ENCODE measurements around the gene P2RY6.

The P2RY6 gene

DNA sequence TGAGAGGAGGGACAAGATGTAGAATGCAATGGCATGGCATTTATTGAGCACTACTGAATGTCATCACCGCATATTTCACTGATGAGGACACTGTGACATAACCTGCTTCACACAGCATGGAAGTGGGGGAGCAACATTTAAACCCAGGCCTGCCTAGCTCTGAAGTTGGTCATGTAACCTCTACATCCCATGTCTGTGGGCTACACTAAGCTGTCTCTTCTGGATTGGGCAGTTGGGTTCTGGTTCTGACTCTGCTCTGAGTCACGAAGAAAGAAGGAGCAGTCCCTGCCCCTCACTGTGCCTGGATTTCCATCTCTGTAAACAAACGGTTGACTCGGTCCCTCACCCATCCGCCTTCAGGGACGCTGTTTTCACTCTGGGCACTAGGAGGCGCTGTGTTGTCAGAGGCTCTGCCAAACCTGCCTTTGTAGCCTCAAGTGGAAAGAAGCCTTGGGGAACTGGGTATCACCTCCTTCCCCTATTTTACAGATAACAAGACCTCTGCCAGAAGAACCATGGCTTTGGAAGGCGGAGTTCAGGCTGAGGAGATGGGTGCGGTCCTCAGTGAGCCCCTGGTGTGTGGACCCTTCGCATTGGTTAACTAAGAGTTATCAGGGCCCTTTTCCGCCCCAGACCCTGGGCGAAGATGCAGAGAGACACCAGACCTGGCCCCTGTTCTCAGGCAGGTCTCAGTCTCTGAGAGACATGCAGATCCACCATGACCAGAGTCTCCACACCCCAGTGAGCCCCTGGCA lies 23.3 kb downstream of the P2RY6 start:
- peak; percentile 40 to 64 for DNase-seq (ENCODE audit: extremely low read depth in 1 of 2, low read depth in 1 of 2)

DNA sequence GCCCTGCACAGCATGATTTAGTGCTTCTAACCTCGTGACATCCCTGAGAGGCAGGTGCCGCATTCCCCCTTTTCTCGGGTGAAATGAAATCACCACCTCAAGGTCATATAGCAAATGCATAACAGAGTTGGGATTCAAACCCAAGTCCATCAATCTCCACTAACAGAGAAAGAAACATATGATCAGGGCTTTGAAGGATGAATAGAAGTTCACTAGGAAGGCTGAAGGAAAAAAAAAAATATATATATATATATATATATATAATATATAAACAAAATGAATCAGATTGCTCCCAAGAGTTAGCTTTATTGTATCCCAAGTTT lies 23.8 kb downstream of the P2RY6 start:
- DNase-seq (ENCODE audit: extremely low read depth in 1 of 2, low read depth in 1 of 2): no peak

DNA sequence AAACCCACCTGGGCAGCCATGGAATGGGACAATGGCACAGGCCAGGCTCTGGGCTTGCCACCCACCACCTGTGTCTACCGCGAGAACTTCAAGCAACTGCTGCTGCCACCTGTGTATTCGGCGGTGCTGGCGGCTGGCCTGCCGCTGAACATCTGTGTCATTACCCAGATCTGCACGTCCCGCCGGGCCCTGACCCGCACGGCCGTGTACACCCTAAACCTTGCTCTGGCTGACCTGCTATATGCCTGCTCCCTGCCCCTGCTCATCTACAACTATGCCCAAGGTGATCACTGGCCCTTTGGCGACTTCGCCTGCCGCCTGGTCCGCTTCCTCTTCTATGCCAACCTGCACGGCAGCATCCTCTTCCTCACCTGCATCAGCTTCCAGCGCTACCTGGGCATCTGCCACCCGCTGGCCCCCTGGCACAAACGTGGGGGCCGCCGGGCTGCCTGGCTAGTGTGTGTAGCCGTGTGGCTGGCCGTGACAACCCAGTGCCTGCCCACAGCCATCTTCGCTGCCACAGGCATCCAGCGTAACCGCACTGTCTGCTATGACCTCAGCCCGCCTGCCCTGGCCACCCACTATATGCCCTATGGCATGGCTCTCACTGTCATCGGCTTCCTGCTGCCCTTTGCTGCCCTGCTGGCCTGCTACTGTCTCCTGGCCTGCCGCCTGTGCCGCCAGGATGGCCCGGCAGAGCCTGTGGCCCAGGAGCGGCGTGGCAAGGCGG lies 24.5 kb downstream of the P2RY6 start:
- DNase-seq (ENCODE audit: extremely low read depth in 1 of 2, low read depth in 1 of 2): no peak

DNA sequence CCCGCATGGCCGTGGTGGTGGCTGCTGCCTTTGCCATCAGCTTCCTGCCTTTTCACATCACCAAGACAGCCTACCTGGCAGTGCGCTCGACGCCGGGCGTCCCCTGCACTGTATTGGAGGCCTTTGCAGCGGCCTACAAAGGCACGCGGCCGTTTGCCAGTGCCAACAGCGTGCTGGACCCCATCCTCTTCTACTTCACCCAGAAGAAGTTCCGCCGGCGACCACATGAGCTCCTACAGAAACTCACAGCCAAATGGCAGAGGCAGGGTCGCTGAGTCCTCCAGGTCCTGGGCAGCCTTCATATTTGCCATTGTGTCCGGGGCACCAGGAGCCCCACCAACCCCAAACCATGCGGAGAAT lies 25.1 kb downstream of the P2RY6 start:
- DNase-seq (ENCODE audit: extremely low read depth in 1 of 2, low read depth in 1 of 2): no peak

DNA sequence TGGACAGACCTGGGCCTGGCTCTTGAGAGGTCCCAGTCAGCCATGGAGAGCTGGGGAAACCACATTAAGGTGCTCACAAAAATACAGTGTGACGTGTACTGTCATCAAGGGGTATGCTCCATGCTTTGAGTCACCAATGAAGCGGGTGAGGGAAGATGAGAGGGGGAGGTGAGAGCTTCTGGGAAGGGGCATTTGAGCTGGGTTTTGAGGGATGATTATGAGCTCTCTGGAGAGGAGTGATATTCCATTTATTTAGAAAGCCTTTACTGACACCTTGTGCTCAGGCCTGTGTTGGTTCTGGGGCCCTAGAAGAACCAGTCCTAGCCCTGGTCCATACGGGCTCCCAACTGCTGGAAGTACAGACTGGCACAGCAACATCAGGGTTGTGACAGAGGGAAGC lies 25.6 kb downstream of the P2RY6 start:
- no peak for DNase-seq (ENCODE audit: extremely low read depth in 1 of 2, low read depth in 1 of 2)

DNA sequence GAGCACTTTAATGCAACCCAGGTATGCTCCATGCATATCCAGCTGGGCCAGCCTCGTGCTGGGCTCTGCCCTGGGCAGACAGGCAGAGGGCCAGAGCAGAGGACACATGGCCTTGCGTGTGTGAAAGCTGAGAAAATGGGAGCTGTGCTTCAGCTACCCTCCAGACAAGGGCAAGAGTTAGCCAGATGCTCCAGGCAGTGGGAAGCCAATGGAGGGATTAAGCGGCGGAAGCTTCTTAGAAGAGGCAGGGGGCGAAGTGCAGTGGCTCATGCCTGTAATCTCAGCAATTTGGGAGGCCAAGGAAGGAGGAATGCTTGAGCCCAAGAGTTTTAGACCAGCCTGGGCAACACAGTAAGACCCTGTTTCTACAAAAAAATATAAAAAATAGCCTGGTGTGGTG lies 26.1 kb downstream of the P2RY6 start:
- DNase-seq (ENCODE audit: extremely low read depth in 1 of 2, low read depth in 1 of 2): no peak

DNA sequence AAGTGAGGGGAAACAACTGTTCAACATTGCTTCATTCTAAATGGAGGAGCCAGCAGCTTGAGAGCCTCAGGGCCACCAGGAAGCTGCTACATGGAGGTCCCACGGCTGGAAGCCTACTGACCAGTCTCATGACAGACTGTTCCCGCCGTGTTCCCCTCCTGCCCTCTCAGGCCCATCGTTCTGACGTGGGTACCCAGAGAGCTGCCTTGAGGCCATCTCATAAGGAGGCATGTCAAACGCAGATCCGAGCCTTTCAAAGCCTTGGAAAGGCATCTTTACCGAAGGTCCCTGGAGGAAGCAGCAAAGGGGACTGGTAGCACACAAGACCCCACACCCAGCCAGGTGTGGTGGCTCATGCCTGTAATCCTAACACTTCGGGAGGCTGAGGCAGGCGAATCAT lies 27.6 kb downstream of the P2RY6 start:
- DNase-seq (ENCODE audit: extremely low read depth in 1 of 2, low read depth in 1 of 2): no peak

DNA sequence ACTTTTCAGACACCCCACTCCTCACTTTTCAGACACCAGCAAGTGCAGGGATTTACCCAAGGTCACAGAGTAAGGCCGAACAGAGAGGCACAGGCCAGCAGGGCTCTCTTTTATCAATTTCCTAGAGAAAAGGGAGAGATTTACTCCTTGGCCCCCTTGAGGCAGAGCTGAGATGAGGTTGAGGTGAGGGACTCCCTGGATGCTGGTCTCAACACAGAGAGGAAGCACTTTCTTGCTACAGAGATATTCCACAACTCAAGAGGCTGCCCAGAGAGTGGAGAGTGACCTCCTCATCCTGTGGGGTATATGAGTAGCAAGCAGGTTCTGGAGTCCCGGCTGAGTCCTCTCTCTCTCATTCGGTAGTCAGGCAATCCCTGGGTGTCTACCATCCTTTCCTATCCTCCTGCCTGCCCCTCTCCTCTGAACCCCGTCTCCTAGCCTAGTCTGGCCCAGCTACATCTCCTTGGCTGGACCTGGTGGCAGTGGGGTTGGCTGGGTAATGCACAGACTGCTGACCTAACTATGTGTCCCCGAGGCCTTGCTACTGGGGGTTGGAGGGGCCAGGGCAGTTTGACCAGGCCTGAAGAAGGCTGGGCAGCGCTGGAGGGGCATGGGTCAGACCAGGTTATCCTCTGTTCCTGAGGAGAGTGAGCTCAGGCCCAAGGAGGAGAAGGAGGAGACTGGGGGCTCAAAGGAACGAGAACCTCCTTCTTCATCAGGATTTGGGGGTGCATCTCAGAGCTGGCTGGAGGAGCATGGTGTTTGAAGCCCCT lies 34.1 kb downstream of the P2RY6 start:
- DNase-seq (ENCODE audit: extremely low read depth in 1 of 2, low read depth in 1 of 2): no peak

DNA sequence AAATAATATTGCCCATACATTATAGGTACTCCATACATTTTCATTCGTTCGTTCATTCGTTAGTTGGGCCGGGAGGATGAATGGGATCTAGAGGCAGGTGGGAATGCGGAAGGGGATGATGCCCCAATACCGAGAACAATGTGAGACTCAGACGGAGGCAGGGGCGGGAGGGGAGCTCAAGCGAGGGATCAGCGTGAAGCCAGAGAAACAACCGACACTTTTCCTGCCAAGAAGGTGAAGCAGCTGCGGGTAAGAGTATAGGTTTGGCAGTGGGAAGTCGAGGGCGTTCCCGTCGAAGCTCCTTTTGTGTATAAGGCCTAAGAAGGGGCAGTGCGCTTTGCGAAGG lies 34.8 kb downstream of the P2RY6 start:
- DNase-seq (ENCODE audit: extremely low read depth in 1 of 2, low read depth in 1 of 2): no peak

DNA sequence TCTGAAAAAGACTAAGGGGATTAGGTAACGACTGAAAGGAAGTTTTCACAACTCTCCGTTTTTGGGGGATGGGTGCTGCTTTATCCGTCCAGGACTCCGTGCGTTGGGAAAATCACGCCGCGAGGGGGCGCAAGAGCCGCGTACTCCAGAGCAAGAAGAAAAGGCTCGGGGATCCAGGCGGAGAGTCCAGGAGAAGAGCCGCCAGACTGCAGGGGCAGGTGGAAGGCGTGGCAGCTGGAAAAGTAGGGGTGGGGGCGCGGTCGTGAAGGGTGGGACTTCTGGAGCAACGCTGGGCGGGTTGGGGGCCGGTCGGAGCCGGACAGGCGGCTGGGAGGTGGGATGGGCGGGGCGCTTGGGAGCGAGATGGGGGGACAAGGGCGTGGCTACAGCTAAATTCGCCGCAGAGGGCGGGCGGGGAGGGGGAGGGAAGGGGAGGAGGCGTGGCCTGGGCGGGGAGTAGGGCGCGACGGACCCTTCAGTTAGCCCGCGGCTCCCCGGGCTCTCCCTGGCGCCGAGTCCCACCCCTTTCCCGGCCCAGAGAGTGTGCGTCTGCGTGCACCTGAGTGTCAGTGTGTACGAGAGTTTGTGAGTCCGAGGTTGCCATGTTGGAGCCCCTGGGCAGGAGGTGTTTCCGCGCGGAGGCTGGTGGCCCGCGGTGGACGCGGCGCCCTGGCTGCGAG lies 35.3 kb downstream of the P2RY6 start:
- DNase-seq (ENCODE audit: extremely low read depth in 1 of 2, low read depth in 1 of 2): peak; percentile 70 to 85

DNA sequence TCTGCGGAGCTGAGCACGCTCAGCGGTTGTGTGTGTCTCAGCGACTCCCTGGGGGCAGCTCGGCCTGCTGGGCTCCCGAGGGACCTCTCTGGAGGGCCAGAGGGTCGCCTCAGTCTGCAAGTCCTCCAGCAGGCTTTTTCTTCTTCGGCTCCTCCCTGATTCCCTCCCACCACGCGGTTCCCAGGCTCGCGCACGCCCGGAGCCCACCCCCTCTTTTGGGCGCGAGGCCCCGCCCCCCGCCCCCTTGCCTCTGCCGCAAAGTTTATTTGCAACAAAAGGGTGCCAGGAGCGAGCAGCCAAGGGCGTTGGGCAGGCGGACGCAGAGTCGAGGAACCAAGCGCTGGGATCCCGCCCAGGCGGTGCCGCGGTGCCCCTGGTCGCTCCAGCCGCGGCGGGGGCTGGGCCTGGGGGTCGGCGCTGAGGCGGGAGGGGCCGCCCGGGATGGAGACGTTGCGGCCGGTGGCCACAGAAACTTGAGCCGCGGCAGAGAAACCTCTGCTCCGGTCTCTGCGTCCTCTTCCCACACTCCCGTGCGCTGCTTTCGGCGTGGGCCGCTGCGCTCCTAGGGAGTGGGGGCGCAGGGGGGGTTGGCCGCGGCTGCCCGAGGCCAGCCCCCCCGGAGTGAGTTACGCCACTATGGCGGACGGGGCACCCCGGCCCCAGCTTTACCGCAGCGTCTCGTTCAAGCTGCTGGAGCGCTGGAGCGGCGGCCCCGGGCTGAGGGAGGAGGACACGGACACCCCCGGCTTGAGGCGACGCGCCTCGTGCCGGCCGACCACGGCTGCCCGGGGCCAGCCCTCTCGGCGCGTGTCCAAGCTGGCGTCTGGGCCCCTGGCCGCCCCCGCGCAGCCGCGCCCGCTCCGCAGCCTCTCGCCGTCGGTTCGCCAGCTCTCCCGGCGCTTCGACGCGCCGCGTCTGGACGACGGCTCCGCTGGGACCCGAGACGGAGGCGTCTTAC lies 36.1 kb downstream of the P2RY6 start, which contains the start of gene ARHGEF17:
TSS of gene ARHGEF17 (plus strand) at position 274 of the 958 bp plus-strand sequence. CDS start at position 637, 363 bp downstream.
- peak in 1 of 2 donors; percentile 10 for DNase-seq (ENCODE audit: extremely low read depth in 1 of 2, low read depth in 1 of 2)

DNA sequence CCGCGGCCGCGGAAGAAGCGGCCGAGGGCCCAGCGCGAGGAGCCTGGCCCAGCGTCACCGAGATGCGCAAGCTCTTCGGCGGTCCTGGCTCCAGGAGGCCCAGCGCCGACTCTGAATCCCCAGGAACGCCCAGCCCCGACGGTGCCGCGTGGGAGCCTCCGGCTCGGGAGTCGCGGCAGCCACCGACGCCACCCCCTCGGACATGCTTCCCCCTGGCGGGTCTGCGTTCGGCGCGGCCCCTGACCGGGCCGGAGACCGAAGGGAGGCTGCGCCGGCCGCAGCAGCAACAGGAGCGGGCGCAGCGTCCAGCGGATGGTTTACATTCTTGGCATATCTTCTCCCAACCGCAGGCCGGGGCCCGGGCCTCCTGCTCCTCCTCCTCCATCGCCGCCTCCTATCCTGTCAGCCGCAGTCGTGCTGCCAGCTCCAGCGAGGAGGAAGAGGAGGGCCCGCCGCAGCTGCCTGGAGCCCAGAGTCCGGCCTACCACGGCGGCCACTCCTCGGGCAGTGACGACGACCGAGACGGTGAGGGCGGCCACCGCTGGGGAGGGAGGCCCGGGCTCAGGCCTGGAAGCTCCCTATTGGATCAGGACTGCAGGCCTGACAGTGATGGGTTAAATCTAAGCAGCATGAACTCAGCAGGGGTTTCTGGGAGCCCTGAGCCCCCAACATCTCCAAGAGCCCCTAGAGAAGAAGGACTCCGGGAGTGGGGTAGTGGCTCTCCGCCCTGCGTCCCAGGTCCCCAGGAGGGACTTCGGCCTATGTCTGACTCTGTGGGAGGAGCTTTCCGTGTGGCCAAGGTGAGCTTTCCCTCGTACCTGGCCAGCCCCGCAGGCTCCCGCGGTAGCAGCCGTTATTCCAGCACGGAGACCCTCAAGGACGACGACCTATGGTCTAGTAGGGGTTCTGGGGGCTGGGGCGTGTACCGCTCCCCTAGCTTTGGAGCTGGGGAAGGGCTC lies 37.1 kb downstream of the P2RY6 start:
- no peak for DNase-seq (ENCODE audit: extremely low read depth in 1 of 2, low read depth in 1 of 2)

DNA sequence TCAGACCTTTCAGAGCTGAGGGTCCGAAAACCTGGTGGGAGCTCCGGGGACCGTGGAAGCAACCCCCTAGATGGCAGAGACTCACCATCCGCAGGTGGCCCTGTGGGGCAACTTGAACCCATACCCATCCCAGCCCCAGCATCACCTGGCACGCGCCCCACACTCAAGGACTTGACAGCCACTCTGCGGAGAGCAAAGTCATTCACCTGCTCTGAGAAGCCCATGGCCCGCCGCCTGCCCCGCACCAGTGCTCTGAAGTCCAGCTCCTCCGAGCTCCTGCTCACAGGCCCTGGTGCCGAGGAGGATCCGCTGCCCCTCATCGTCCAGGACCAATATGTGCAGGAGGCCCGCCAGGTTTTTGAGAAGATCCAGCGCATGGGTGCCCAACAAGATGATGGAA lies 37.9 kb downstream of the P2RY6 start:
- DNase-seq (ENCODE audit: extremely low read depth in 1 of 2, low read depth in 1 of 2): no peak

DNA sequence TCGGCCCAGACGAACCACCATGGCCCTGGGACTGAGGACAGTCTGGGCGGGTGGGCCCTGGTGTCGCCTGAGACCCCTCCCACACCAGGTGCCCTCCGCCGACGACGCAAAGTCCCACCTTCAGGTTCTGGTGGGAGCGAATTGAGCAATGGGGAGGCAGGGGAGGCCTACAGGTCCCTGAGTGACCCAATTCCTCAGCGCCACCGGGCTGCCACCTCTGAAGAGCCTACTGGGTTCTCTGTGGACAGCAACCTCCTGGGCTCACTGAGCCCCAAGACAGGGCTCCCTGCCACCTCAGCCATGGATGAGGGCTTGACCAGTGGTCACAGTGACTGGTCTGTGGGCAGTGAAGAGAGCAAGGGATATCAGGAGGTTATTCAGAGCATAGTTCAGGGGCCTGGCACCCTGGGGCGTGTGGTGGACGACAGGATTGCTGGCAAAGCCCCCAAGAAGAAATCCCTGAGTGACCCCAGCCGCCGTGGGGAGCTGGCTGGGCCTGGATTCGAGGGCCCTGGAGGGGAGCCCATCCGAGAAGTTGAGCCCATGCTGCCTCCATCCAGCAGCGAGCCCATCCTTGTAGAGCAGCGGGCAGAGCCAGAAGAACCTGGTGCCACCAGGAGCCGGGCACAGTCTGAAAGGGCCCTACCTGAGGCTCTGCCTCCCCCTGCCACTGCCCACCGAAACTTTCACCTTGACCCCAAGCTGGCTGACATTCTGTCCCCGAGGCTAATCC lies 38.7 kb downstream of the P2RY6 start:
- DNase-seq (ENCODE audit: extremely low read depth in 1 of 2, low read depth in 1 of 2): no peak

DNA sequence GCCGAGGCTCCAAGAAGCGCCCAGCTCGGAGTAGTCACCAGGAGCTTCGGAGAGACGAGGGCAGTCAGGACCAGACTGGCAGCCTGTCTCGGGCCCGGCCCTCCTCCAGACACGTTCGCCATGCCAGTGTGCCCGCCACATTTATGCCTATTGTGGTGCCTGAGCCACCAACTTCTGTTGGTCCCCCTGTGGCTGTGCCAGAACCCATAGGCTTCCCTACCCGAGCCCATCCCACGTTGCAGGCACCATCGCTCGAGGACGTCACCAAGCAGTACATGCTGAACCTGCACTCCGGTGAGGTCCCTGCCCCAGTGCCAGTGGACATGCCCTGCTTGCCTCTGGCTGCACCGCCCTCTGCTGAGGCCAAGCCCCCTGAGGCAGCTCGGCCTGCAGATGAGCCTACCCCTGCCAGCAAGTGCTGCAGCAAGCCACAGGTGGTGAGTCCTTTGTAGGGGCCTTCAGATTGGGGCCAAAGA lies 39.3 kb downstream of the P2RY6 start:
- DNase-seq (ENCODE audit: extremely low read depth in 1 of 2, low read depth in 1 of 2): no peak

DNA sequence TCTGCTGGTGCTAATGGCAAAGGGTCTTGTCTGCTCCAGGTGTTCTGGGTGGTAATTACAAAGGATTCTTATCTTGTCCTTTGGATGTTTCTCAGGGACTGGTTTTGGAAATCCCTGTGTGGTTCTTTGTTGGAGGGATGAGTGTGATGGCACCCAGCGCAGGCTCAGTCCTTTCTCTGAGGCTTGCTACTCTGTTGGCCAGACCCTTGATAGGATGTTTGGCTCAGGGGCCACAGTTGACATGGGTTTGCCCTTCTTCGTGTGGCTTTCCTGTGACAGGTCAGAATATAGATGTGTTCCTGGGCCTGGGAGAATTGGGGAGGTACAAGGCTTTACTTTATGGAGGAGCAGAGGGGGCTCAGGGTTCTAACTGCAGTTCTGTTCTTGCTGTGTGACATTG lies 39.9 kb downstream of the P2RY6 start:
- DNase-seq (ENCODE audit: extremely low read depth in 1 of 2, low read depth in 1 of 2): no peak

DNA sequence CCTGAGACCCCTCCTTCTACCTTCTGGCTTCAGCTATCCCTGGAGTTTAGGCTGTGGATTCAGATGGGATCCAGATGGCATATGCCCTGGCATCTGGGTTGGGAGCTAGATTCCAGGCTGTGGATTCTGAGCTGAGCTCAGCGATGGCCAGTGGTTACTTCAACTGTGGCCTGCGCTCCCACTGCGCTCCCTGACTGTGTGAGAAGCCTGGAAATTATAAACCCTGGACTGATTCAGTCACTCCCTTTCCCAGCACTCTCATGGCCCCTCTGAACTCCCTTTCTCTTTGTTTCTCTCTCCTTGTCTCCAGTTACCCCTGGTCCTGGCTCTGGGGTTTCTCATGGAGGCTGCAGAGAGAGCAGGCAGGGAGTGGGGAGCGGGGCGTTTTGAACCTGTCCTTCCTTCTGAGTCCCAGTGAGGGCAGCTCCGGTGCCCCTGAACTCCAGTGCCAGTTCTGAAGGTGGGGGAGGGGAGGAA lies 40.8 kb downstream of the P2RY6 start:
- DNase-seq (ENCODE audit: extremely low read depth in 1 of 2, low read depth in 1 of 2): no peak

DNA sequence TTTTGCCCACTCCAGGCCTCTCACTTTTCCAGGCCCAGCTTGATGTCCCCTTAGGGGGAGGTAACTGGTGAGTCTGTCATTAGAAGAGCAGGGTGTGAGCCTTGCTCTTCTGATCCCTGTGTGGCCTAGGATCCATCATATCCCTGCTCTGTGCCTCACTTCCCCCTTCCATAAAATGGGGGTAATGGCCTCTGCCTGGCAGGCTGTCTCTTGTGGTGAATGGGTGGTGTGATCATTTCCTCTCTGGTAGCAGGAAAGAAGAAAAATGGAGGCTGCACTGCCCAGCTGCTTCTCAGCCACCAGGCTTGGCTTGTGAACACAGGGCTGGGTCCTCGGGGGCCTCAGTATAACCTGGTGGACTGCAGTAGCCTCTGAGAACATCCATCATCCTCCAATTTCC lies 41.5 kb downstream of the P2RY6 start:
- DNase-seq (ENCODE audit: extremely low read depth in 1 of 2, low read depth in 1 of 2): no peak

Measured in activated CD8-positive, alpha-beta memory T cell treated with anti-CD3 and anti-CD28 coated beads for 1 hour (primary cell).